ENCODE measurements around the gene CKAP2L. TPM values are rescaled to one million over a fixed set of nuclear protein-coding genes. Genes with fewer than 3 reads are reported as not detected.
A peak's percentile ranks its signal among the peaks of the same experiment; 100 is the strongest.

Gene CKAP2L
- total and polyA plus RNA-seq, 2 donors (not counting 3 experiments of a cell fraction or from before 2014, with no cell fraction given), result 3.4 to 30.7 TPM

DNA sequence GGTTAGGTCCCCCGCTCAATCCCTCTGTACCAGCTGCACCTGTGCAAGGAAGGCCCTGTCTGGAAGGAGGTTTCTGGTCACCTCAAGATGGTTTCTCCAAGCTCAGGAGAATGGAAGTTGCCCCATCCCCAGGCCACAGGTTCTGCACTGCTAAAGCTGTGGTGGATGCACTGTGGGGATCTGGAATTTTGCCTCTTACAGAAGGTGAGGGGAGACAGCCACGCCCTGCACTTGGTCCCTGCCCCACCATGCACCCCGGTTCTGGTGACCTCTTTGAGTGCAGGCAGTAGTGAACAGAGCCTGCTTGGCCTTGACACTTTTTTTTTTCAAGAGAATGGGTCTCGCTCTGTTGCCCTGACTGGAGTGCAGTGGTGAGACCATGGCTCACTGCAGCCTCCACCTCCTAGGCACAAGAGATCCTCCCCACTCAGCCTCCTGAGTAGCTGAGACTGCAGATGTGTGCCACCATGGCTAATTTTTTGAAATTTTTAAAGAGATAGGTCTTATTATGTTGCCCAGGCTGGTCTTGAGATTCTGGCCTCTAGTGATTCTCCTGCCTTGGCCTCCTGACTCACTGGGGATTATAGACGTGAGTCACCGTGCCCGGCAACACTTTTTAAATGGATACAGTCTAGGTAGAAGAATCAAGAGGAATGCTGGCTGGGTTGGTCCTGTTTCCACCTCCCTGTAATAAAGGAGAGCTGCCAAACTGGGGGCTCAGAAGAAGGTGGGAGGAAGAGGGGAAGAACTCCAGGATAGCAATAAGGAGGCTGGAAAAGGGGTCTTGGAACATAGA is 49.4 kb downstream of the CKAP2L start:
- POLR2A ChIA-PET, result no interaction called here
- no peak overlapping the region for H2AFZ ChIP-seq (ENCODE audit: low read depth, low read length)
- TF ChIP-seq POLR2AphosphoS5 (IDR thresholded peaks at IDR 0.05; ENCODE audit: insufficient read depth, low read depth, low read length) (no peak), EZH2 (IDR thresholded peaks at IDR 0.05; ENCODE audit: borderline replicate concordance, low read depth, low read length, severe bottlenecking) (no peak), GATA2 (IDR thresholded peaks at IDR 0.05; ENCODE audit: insufficient read depth, insufficient read length, low read depth, low read length) (no peak), MAX (IDR thresholded peaks at IDR 0.05; ENCODE audit: insufficient read depth, insufficient read length) (no peak), JUN (IDR thresholded peaks at IDR 0.05; ENCODE audit: borderline replicate concordance, insufficient read depth, insufficient read length, low read depth) (no peak), MYC (IDR thresholded peaks at IDR 0.05; ENCODE audit: low read depth, low read length) (no peak), FOS (IDR thresholded peaks at IDR 0.05; ENCODE audit: borderline replicate concordance, insufficient read depth, low read length) (no peak), POLR2A (IDR thresholded peaks at IDR 0.05; ENCODE audit: low read depth, low read length) (no peak)
- TF ChIP-seq, protein P1, sequence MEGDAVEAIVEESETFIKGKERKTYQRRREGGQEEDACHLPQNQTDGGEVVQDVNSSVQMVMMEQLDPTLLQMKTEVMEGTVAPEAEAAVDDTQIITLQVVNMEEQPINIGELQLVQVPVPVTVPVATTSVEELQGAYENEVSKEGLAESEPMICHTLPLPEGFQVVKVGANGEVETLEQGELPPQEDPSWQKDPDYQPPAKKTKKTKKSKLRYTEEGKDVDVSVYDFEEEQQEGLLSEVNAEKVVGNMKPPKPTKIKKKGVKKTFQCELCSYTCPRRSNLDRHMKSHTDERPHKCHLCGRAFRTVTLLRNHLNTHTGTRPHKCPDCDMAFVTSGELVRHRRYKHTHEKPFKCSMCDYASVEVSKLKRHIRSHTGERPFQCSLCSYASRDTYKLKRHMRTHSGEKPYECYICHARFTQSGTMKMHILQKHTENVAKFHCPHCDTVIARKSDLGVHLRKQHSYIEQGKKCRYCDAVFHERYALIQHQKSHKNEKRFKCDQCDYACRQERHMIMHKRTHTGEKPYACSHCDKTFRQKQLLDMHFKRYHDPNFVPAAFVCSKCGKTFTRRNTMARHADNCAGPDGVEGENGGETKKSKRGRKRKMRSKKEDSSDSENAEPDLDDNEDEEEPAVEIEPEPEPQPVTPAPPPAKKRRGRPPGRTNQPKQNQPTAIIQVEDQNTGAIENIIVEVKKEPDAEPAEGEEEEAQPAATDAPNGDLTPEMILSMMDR (IDR thresholded peaks at IDR 0.05; ENCODE audit: extremely low read depth in 1 of 2, insufficient read depth in 1 of 2, low read depth in 1 of 2, low read length in 2 of 2), result no peak
- FAIRE-seq, result peak; percentile 76
- intact Hi-C loops (cut with micrococcal nuclease), result no loop called here
- no peak overlapping the region for H3K4me2 ChIP-seq (ENCODE audit: insufficient read depth, low read length)
- no peaks in the 10 kb centered on the region for H4K20me1 ChIP-seq (replicated peaks; ENCODE audit: control insufficient read depth, extremely low read depth, insufficient read depth, low read length)
- no peak overlapping the region for H3K27ac ChIP-seq (ENCODE audit: insufficient read depth, low read depth, low read length)
- no TSS peak for BruUV-seq (replicated peaks)
- CTCF ChIA-PET, result interaction anchor here (0.6 to 1.3 kb wide), 3 partner anchors 9 to 244 kb away, joined by 3 to 4 read pairs (median 3); no protein-coding TSS in a partner anchor
- H3K4me3 ChIP-seq (replicated peaks in 1 of 3; ENCODE audit: insufficient read depth in 1 of 3, low read depth in 1 of 3, low read length in 3 of 3), result no peak overlapping the region
- no peaks in the 10 kb centered on the region for H3K79me2 ChIP-seq (ENCODE audit: control insufficient read depth, insufficient read depth, low read length)
- no peaks in the 10 kb centered on the region for H3K9me3 ChIP-seq (replicated peaks; ENCODE audit: control insufficient read depth, insufficient read depth, low read length)
- no peaks in the 10 kb centered on the region for H3K9me1 ChIP-seq (replicated peaks; ENCODE audit: control insufficient read depth, extremely low read depth, insufficient read depth, low read length)
- no peak for DNase-seq (ENCODE audit: low read depth, low spot score)
- no peak overlapping the region for H3K9ac ChIP-seq (replicated peaks; ENCODE audit: extremely low read depth, insufficient read depth, low read length)
- no peaks in the 10 kb centered on the region for H3K36me3 ChIP-seq (ENCODE audit: control insufficient read depth in 2 of 2, extremely low read depth in 1 of 2, insufficient read depth in 2 of 2, low read length in 2 of 2)
- peaks cover 0 to 7% of the 10 kb centered on the region in 2 experiments for H3K27me3 ChIP-seq (ENCODE audit: control insufficient read depth in 2 of 2, insufficient read depth in 2 of 2, low read length in 2 of 2)
- H3K4me1 ChIP-seq (ENCODE audit: control insufficient read depth, extremely low read depth, insufficient read depth, low read length), result no peaks in the 10 kb centered on the region
- dilution Hi-C loops (cut with MboI; ENCODE audit: extremely low pct_ligation_motif_present, low sequenced_read_pairs), result no loop called here

All from endothelial cell of umbilical vein (primary cell).